Aorta (tissue), 5 donors: ENCODE data around the gene MSMB. TPM values are rescaled to one million over a fixed set of nuclear protein-coding genes. Genes with fewer than 3 reads are reported as not detected.

ENCODE experiments used
- ATAC-seq: fragments of 200-7000 bp; cut with Tn5 transposase; one replicate; pipeline ENCODE4 v1.9.1; 2022; ENCODE audit warnings: moderate library complexity; ENCODE audit not compliant: low FRiP score
- DNase-seq, 2 donors: peaks; one replicate each; pipeline ENCODE4 v3.0.0-alpha.2; 2020
- H3K27ac ChIP-seq, 2 donors: one replicate each; pipeline ENCODE4 v1.5.1; 2013; ENCODE audit warnings: low read length in 2 of 2, mild to moderate bottlenecking in 2 of 2, moderate library complexity in 2 of 2, control low read depth in 1 of 2, inconsistent platforms in 1 of 2, low read depth in 1 of 2
- H3K27me3 ChIP-seq, 2 donors: one replicate each; pipeline ENCODE4 v1.6.1; 2013; ENCODE audit warnings: control low read depth in 1 of 2, low read length in 1 of 2, mild to moderate bottlenecking in 1 of 2, moderate library complexity in 1 of 2; ENCODE audit not compliant: insufficient read depth in 2 of 2, control insufficient read depth in 1 of 2
- H3K36me3 ChIP-seq, 2 donors: one replicate each; pipeline ENCODE4 v1.6.1; 2013; ENCODE audit warnings: control low read depth in 1 of 2, low read length in 1 of 2, mild to moderate bottlenecking in 1 of 2; ENCODE audit not compliant: insufficient read depth in 2 of 2, control insufficient read depth in 1 of 2
- H3K4me1 ChIP-seq, 2 donors: one replicate each; pipeline ENCODE4 v1.6.1; 2013; ENCODE audit warnings: low read length in 2 of 2, control low read depth in 1 of 2, mild to moderate bottlenecking in 1 of 2, moderate library complexity in 1 of 2; ENCODE audit not compliant: insufficient read depth in 2 of 2, control insufficient read depth in 1 of 2
- H3K4me3 ChIP-seq, 2 donors: one replicate each; pipeline ENCODE4 v1.5.1; 2013; ENCODE audit warnings: low read length in 2 of 2, control low read depth in 1 of 2, mild to moderate bottlenecking in 1 of 2
- H3K9me3 ChIP-seq: one replicate; pipeline ENCODE4 v1.6.1; 2013; ENCODE audit warnings: mild to moderate bottlenecking, low read length; ENCODE audit not compliant: control insufficient read depth
- WGBS, 2 donors: extraction: QIAGEN DNeasy Blood & Tissue Kit; methylation state at CpG; one replicate each; pipeline ENCODE4 v1.1.7; 2013; 5-methylcytosine and 5-hydroxymethylcytosine counted together
- intact Hi-C, 2 donors: fragments of 100-400 bp; cut with DNase I; formaldehyde crosslinking; loops; one replicate each; pipeline versions ENCODE4 v1.14.2 to v1.15.0; 2022
- polyA plus RNA-seq, 2 donors: library from polyadenylated mRNA; stranded (reverse); fragments of 200-250 nt; gene quantifications; one replicate each; pipeline ENCODE4 v1.2.3, GENCODE V29; 2013
- total RNA-seq, 2 donors: library from RNA; stranded (reverse); fragmentation: NEBNext Ultra II Directional; extraction: Animal tissue kit (Norgen Biotek cat#: 25700); gene quantifications; one replicate each; pipeline ENCODE4 v1.2.1, GENCODE V29; 2021
- donor health status: healthy with polysubstance abuse.
- donor health status: Bipolar disorder and iron deficiency.
- donor health status: DM: no; HTN: no; CAD: no.
- donor health status: DM: no; HTN: no; CAD: no.
- donor health status: DM: yes; HTN: yes; CAD: no.

Gene MSMB
- total and polyA plus RNA-seq, 4 donors = not detected

- H3K27ac ChIP-seq = no peak overlapping the region
- ATAC-seq (no peak), DNase-seq (no peak)
- WGBS, 2 donors = 64 to 68% methylated on average over 4 of the region's 4 CpGs
- no peak overlapping the region for H3K4me3 ChIP-seq
- H3K27me3 ChIP-seq = no peaks in the 10 kb centered on the region
- no peaks in the 10 kb centered on the region for H3K9me3 ChIP-seq
- H3K36me3 ChIP-seq = no peaks in the 10 kb centered on the region
- H3K4me1 ChIP-seq = no peaks in the 10 kb centered on the region
- intact Hi-C loops = no loop called here
These were observed 3.5 kb downstream of the MSMB start for GRCh38 chr10:46042527-46042926.

- DNase-seq (no peak), ATAC-seq (no peak)
- Histone ChIP-seq H3K27ac (no peak overlapping the region), H3K4me1 (no peaks in the 10 kb centered on the region), H3K36me3 (no peaks in the 10 kb centered on the region), H3K4me3 (no peak overlapping the region), H3K27me3 (no peaks in the 10 kb centered on the region), H3K9me3 (no peaks in the 10 kb centered on the region)
- intact Hi-C loops = no loop called here
- WGBS, 2 donors = 84% methylated on average over 3 of the region's 3 CpGs
These were observed 6.1 kb downstream of the MSMB start for GRCh38 chr10:46040004-46040403.

- no peak overlapping the region for H3K4me3 ChIP-seq
- no peaks in the 10 kb centered on the region for H3K36me3 ChIP-seq
- no peak for DNase-seq
- H3K4me1 ChIP-seq = no peaks in the 10 kb centered on the region
- H3K27me3 ChIP-seq = no peaks in the 10 kb centered on the region
- no peak for ATAC-seq
- H3K9me3 ChIP-seq = no peaks in the 10 kb centered on the region
- 82 to 85% methylated on average over 8 of the region's 8 CpGs for WGBS, 2 donors
- no peak overlapping the region for H3K27ac ChIP-seq
- intact Hi-C loops = no loop called here
These were observed 8.8 kb downstream of the MSMB start for GRCh38 chr10:46037107-46037825.

- Histone ChIP-seq H3K27ac (no peak overlapping the region), H3K4me3 (no peak overlapping the region), H3K27me3 (no peaks in the 10 kb centered on the region), H3K4me1 (no peaks in the 10 kb centered on the region), H3K36me3 (no peaks in the 10 kb centered on the region), H3K9me3 (no peaks in the 10 kb centered on the region)
- intact Hi-C loops = no loop called here
- WGBS, 2 donors = 55 to 57% methylated on average over 8 of the region's 8 CpGs
- no peak for ATAC-seq
- no peak for DNase-seq
These were observed 9.9 kb downstream of the MSMB start for GRCh38 chr10:46035923-46036849.

- DNase-seq (no peak), ATAC-seq (no peak)
- H3K27me3 ChIP-seq = no peaks in the 10 kb centered on the region
- intact Hi-C loops = no loop called here
- no peak overlapping the region for H3K4me3 ChIP-seq
- H3K36me3 ChIP-seq = no peaks in the 10 kb centered on the region
- peaks cover 0 to 6% of the 10 kb centered on the region in 2 donors for H3K4me1 ChIP-seq
- H3K27ac ChIP-seq = no peak overlapping the region
- H3K9me3 ChIP-seq = no peaks in the 10 kb centered on the region
These were observed 12.5 kb downstream of the MSMB start for GRCh38 chr10:46033602-46034011.

GRCh38 chr10:46031648-46032532 lies 14.2 kb downstream of the MSMB start:
- Histone ChIP-seq H3K4me3 (no peak overlapping the region), H3K27ac (no peak overlapping the region), H3K36me3 (no peaks in the 10 kb centered on the region), H3K4me1 (peaks cover 2 to 8% of the 10 kb centered on the region in 2 donors), H3K27me3 (no peaks in the 10 kb centered on the region), H3K9me3 (no peaks in the 10 kb centered on the region)
- WGBS, 2 donors = 81 to 92% methylated on average over 6 of the region's 6 CpGs
- DNase-seq (no peak), ATAC-seq (no peak)
- intact Hi-C loops = no loop called here

- Histone ChIP-seq H3K9me3 (no peaks in the 10 kb centered on the region), H3K4me1 (peaks cover 2 to 8% of the 10 kb centered on the region in 2 donors), H3K4me3 (peak within 1 kb of the TSS; percentile 78 to 81), H3K27me3 (no peaks in the 10 kb centered on the region), H3K36me3 (no peaks in the 10 kb centered on the region), H3K27ac (peak within 1 kb of the TSS; percentile 32 to 66)
- intact Hi-C loops = no loop called here
- peak; percentile 99 for DNase-seq
- WGBS, 2 donors = 1% methylated on average over 45 to 59 of the region's 59 CpGs
- peak; percentile 100 for ATAC-seq
These were observed 15.8 kb downstream of the MSMB start, which contains the start of gene NCOA4 for GRCh38 chr10:46030091-46030937. TSS of gene NCOA4 (minus strand) at chr10:46030623. CDS start at chr10:46016680, 13,943 bp downstream.
